SK-N-SH treated with all-trans-retinoic acid at 6 μM for 48 hours (cell line): Measurements from ENCODE around the gene VMP1.
"Not testable (repeated sequence)": the region's sequence is repeated elsewhere in the genome, so short reads cannot be mapped to it uniquely, and the experiment has no call there.

Experiments used
- ATAC-seq: fragments of 200-7000 bp; cut with Tn5 transposase; 3 replicates; pipeline ENCODE4 v1.9.1; 2020; ENCODE audit warnings: mild to moderate bottlenecking, moderate library complexity
- ARNTL ChIP-seq: fragments of 450-650 bp; formaldehyde crosslinking; IDR thresholded peaks from 2 replicates; pipeline ENCODE4 v1.5.0; 2020; ENCODE audit warnings: low read depth, mild to moderate bottlenecking, moderate library complexity, borderline replicate concordance
- BACH2 ChIP-seq: fragments of 250-450 bp; sonication (Bioruptor Pico); IDR thresholded peaks from 2 replicates; pipeline ENCODE4 v1.9.0; 2021; ENCODE audit warnings: mild to moderate bottlenecking, borderline replicate concordance
- CSDC2 ChIP-seq: fragments of 250-450 bp; sonication (Bioruptor Pico); IDR thresholded peaks from 2 replicates; pipeline ENCODE4 v1.5.0; 2020; ENCODE audit warnings: mild to moderate bottlenecking, moderate library complexity
- CSRNP3 ChIP-seq: fragments of 250-450 bp; sonication (Bioruptor Pico); IDR thresholded peaks from 2 replicates; pipeline ENCODE4 v1.5.1; 2021; ENCODE audit warnings: mild to moderate bottlenecking, moderate library complexity
- ESRRG ChIP-seq: fragments of 250-450 bp; sonication (Bioruptor Pico); IDR thresholded peaks from 2 replicates; pipeline ENCODE4 v1.6.1; 2021; ENCODE audit warnings: mild to moderate bottlenecking
- ISL1 ChIP-seq: fragments of 250-450 bp; sonication (Bioruptor Pico); IDR thresholded peaks from 2 replicates; pipeline ENCODE4 v2.1.2; 2022; ENCODE audit warnings: mild to moderate bottlenecking, moderate library complexity
- OSR1 ChIP-seq: fragments of 250-450 bp; sonication (Bioruptor Pico); IDR thresholded peaks from 2 replicates; pipeline ENCODE4 v1.8.0; 2022; ENCODE audit warnings: moderate library complexity, mild to moderate bottlenecking, inconsistent platforms
- PPARA ChIP-seq: fragments of 250-450 bp; sonication (Bioruptor Pico); IDR thresholded peaks from 2 replicates; pipeline ENCODE4 v1.5.0; 2020; ENCODE audit warnings: mild to moderate bottlenecking, borderline replicate concordance
- TOX ChIP-seq: fragments of 250-450 bp; sonication (Bioruptor Pico); IDR thresholded peaks from 2 replicates; pipeline ENCODE4 v1.8.0; 2021; ENCODE audit warnings: mild to moderate bottlenecking, moderate library complexity, borderline replicate concordance
- ZC3H10 ChIP-seq: fragments of 250-450 bp; sonication (Bioruptor Pico); IDR thresholded peaks from 2 replicates; pipeline ENCODE4 v1.5.1; 2021; ENCODE audit warnings: mild to moderate bottlenecking, moderate library complexity
- ZFP3 ChIP-seq: fragments of 250-450 bp; sonication (Bioruptor Pico); IDR thresholded peaks from 2 replicates; pipeline ENCODE4 v1.5.0; 2020; ENCODE audit warnings: mild to moderate bottlenecking, moderate library complexity
- ZNF70 ChIP-seq: fragments of 450-650 bp; formaldehyde crosslinking; IDR thresholded peaks from 2 replicates; pipeline ENCODE4 v1.5.0; 2020; ENCODE audit warnings: mild to moderate bottlenecking, moderate library complexity
- ZNF8 ChIP-seq: fragments of 450-650 bp; formaldehyde crosslinking; IDR thresholded peaks from 2 replicates; pipeline ENCODE4 v1.5.0; 2020; ENCODE audit warnings: mild to moderate bottlenecking, moderate library complexity
- TF ChIP-seq, protein P1 (sequence below): fragments of 250-450 bp; sonication (Bioruptor Pico); IDR thresholded peaks from 2 replicates; pipeline ENCODE4 v1.5.0; 2020; ENCODE audit warnings: mild to moderate bottlenecking, moderate library complexity
- TF ChIP-seq, protein P2 (sequence below): fragments of 250-450 bp; sonication (Bioruptor Pico); IDR thresholded peaks from 2 replicates; pipeline ENCODE4 v1.5.1; 2020; ENCODE audit warnings: low read depth, mild to moderate bottlenecking, moderate library complexity

Gene VMP1

GRCh38 chr17:59853168-59853918 lies 145.9 kb downstream of the VMP1 start:
- ATAC-seq = peak; percentile 22
- no peak for TF ChIP-seq CSDC2
- no peak for TF ChIP-seq OSR1 (CRISPR knock-in tag)
- TF ChIP-seq, protein P1, sequence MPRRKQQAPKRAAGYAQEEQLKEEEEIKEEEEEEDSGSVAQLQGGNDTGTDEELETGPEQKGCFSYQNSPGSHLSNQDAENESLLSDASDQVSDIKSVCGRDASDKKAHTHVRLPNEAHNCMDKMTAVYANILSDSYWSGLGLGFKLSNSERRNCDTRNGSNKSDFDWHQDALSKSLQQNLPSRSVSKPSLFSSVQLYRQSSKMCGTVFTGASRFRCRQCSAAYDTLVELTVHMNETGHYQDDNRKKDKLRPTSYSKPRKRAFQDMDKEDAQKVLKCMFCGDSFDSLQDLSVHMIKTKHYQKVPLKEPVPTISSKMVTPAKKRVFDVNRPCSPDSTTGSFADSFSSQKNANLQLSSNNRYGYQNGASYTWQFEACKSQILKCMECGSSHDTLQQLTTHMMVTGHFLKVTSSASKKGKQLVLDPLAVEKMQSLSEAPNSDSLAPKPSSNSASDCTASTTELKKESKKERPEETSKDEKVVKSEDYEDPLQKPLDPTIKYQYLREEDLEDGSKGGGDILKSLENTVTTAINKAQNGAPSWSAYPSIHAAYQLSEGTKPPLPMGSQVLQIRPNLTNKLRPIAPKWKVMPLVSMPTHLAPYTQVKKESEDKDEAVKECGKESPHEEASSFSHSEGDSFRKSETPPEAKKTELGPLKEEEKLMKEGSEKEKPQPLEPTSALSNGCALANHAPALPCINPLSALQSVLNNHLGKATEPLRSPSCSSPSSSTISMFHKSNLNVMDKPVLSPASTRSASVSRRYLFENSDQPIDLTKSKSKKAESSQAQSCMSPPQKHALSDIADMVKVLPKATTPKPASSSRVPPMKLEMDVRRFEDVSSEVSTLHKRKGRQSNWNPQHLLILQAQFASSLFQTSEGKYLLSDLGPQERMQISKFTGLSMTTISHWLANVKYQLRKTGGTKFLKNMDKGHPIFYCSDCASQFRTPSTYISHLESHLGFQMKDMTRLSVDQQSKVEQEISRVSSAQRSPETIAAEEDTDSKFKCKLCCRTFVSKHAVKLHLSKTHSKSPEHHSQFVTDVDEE (CRISPR knock-in tag) = no peak
- no peak for TF ChIP-seq ESRRG (CRISPR knock-in tag)
- no peak for TF ChIP-seq ZNF70 (CRISPR knock-in tag)
- TF ChIP-seq ZFP3 (CRISPR knock-in tag) = no peak

DNA sequence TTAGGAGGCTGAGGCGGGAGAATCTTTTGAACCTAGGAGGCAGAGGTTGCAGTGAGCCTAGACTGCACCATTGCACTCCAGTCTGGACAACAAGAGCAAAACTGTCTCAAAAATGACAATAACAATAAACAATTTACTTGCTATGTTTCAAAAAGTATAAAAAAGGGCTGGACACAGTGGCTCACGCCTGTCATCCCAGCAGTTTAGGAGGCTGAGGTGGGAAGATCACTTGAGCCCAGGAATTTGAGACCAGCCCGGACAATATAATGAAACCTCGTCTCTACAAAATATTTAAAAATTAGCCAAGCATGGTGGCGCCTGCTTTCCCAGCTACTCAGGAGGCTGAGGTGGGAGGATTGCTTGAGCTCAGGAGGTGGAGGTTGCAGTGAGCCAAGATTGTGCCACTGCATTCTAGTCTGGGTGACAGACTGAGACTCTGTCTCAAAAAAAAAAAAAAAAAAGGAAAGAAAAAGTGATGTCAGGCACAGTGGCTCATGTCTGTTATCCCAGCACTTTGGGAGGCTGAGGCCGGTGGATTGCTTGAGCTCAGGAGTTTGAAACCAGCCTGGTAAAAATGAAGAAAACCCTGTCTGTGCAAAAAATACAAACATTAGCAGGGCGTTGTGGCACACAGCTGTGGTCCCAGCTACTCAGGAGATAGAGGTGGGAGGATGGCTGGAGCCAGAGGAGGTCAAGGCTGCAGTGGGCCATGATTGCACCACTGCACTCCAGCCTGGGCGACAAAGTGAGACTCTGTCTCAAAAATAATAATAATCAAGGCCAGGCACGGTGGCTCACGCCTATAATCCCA lies 146.7 kb downstream of the VMP1 start:
- not testable (repeated sequence) for ATAC-seq

- TF ChIP-seq ZFP3 (CRISPR knock-in tag) (no peak), CSRNP3 (no peak), ARNTL (CRISPR knock-in tag) (no peak), ZC3H10 (CRISPR knock-in tag) (no peak), ISL1 (CRISPR knock-in tag) (no peak), ZNF70 (CRISPR knock-in tag) (no peak), ZNF8 (CRISPR knock-in tag) (no peak), CSDC2 (no peak), ESRRG (CRISPR knock-in tag) (no peak), TOX (CRISPR knock-in tag) (no peak), BACH2 (CRISPR knock-in tag) (no peak), PPARA (CRISPR knock-in tag) (no peak)
- TF ChIP-seq, protein P2, sequence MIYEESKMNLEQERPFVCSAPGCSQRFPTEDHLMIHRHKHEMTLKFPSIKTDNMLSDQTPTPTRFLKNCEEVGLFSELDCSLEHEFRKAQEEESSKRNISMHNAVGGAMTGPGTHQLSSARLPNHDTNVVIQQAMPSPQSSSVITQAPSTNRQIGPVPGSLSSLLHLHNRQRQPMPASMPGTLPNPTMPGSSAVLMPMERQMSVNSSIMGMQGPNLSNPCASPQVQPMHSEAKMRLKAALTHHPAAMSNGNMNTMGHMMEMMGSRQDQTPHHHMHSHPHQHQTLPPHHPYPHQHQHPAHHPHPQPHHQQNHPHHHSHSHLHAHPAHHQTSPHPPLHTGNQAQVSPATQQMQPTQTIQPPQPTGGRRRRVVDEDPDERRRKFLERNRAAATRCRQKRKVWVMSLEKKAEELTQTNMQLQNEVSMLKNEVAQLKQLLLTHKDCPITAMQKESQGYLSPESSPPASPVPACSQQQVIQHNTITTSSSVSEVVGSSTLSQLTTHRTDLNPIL = no peak
- TF ChIP-seq, protein P1 (CRISPR knock-in tag) = no peak
- no peak for ATAC-seq
These were observed 149.7 kb downstream of the VMP1 start for GRCh38 chr17:59856859-59857794.
